GM10847 (cell line): ENCODE measurements around the gene YEATS4.

Experiments used
- POLR2A ChIP-seq: IDR thresholded peaks from 2 replicates; pipeline ENCODE4 v1.6.1; 2011; ENCODE audit not compliant: insufficient read length; ENCODE audit errors: extremely low read depth

Gene YEATS4

GRCh38 chr12:69354556-69355187 lies 4.9 kb upstream of the YEATS4 start:
- TF ChIP-seq POLR2A: no peak

- no peak for TF ChIP-seq POLR2A
These were observed 4.0 kb upstream of the YEATS4 start for GRCh38 chr12:69355363-69356028.

- TF ChIP-seq POLR2A: no peak
These were observed 767 bp downstream of the YEATS4 start for GRCh38 chr12:69360348-69360672.

GRCh38 chr12:69366796-69367195 lies 7.3 kb downstream of the YEATS4 start:
- no peak for TF ChIP-seq POLR2A

GRCh38 chr12:69368171-69368570 lies 8.6 kb downstream of the YEATS4 start:
- TF ChIP-seq POLR2A: no peak

GRCh38 chr12:69383074-69383473 lies 23.5 kb downstream of the YEATS4 start:
- no peak for TF ChIP-seq POLR2A

GRCh38 chr12:69385038-69385437 lies 25.5 kb downstream of the YEATS4 start:
- TF ChIP-seq POLR2A: no peak

- TF ChIP-seq POLR2A: no peak
These were observed 27.4 kb downstream of the YEATS4 start for GRCh38 chr12:69386921-69387320.

GRCh38 chr12:69388371-69388770 lies 28.8 kb downstream of the YEATS4 start:
- no peak for TF ChIP-seq POLR2A

- TF ChIP-seq POLR2A: no peak
These were observed 30.3 kb downstream of the YEATS4 start for GRCh38 chr12:69389831-69390230.

GRCh38 chr12:69392179-69392928 lies 32.8 kb downstream of the YEATS4 start:
- no peak for TF ChIP-seq POLR2A

- no peak for TF ChIP-seq POLR2A
These were observed 36.5 kb downstream of the YEATS4 start for GRCh38 chr12:69396041-69396440.

- no peak for TF ChIP-seq POLR2A
These were observed 37.4 kb downstream of the YEATS4 start for GRCh38 chr12:69396963-69397362.

GRCh38 chr12:69397978-69398377 lies 38.4 kb downstream of the YEATS4 start:
- TF ChIP-seq POLR2A: no peak

GRCh38 chr12:69401940-69402339 lies 42.4 kb downstream of the YEATS4 start:
- no peak for TF ChIP-seq POLR2A

- no peak for TF ChIP-seq POLR2A
These were observed 45.5 kb downstream of the YEATS4 start for GRCh38 chr12:69404851-69405565.
